ENCODE data around the gene HEXIM2. TPM values are rescaled to one million over a fixed set of nuclear protein-coding genes. Genes with fewer than 3 reads are reported as not detected.
"Not testable (repeated sequence)": the region's sequence is repeated elsewhere in the genome, so short reads cannot be mapped to it uniquely, and the experiment has no call there.

The HEXIM2 gene
- total RNA-seq, 1 experiment from 2014 or later = 16.6 TPM

- peak; percentile 84 for DNase-seq (ENCODE audit: low spot score)
- in situ Hi-C loops (cut with HindIII; ENCODE audit: low sequenced_read_pairs) = no loop called here
These were observed 36.1 kb downstream of the HEXIM2 start for GRCh38 chr17:45197555-45198334.

GRCh38 chr17:45200701-45201100, 39.0 kb downstream of the HEXIM2 start:
- no peak for DNase-seq (ENCODE audit: low spot score)
- in situ Hi-C loops (cut with HindIII; ENCODE audit: low sequenced_read_pairs) = no loop called here

- in situ Hi-C loops (cut with HindIII; ENCODE audit: low sequenced_read_pairs) = no loop called here
- no peak for DNase-seq (ENCODE audit: low spot score)
These were observed 39.8 kb downstream of the HEXIM2 start for GRCh38 chr17:45201457-45201856.

GRCh38 chr17:45201880-45202279, 40.2 kb downstream of the HEXIM2 start:
- DNase-seq (ENCODE audit: low spot score); in situ Hi-C loops (cut with HindIII; ENCODE audit: low sequenced_read_pairs): not testable (repeated sequence)

- in situ Hi-C loops (cut with HindIII; ENCODE audit: low sequenced_read_pairs) = no loop called here
- DNase-seq (ENCODE audit: low spot score) = peak; percentile 91
These were observed 57.4 kb downstream of the HEXIM2 start for GRCh38 chr17:45218895-45219661.

Other genes starting within 250 kb of the HEXIM2 start
- not detected in 2 replicates for gene GFAP, start 246.4 kb upstream of the HEXIM2 start, total RNA-seq (2014; rRNA removed; shearing (Covaris generic))
- gene KIF18B, start 214.1 kb upstream of the HEXIM2 start, total RNA-seq (2014; rRNA removed; shearing (Covaris generic)) = 22.6 and 24.4 TPM in 2 replicates
- 68.2 and 84.1 TPM in 2 replicates for gene C1QL1, start 193.6 kb upstream of the HEXIM2 start, total RNA-seq (2014; rRNA removed; shearing (Covaris generic))
- gene DCAKD, start 110.2 kb upstream of the HEXIM2 start, total RNA-seq (2014; rRNA removed; shearing (Covaris generic)) = 73.9 and 80.9 TPM in 2 replicates
- 117 and 153 TPM in 2 replicates for gene NMT1, start 100.6 kb upstream of the HEXIM2 start, total RNA-seq (2014; rRNA removed; shearing (Covaris generic))
- 29.2 and 86.2 TPM in 2 replicates for gene PLCD3, start 29.4 kb upstream of the HEXIM2 start, total RNA-seq (2014; rRNA removed; shearing (Covaris generic))
- 0.49 and 6.1 TPM in 2 replicates for gene ACBD4, start 26.2 kb upstream of the HEXIM2 start, total RNA-seq (2014; rRNA removed; shearing (Covaris generic))
- gene HEXIM1, start 13.4 kb upstream of the HEXIM2 start, total RNA-seq (2014; rRNA removed; shearing (Covaris generic)) = 24.1 and 26.3 TPM in 2 replicates
- 6.1 and 17.9 TPM in 2 replicates for gene FMNL1, start 60.0 kb downstream of the HEXIM2 start, total RNA-seq (2014; rRNA removed; shearing (Covaris generic))
- not detected in 2 replicates for gene SPATA32, start 100.2 kb downstream of the HEXIM2 start, total RNA-seq (2014; rRNA removed; shearing (Covaris generic))
- 17.5 and 17.8 TPM in 2 replicates for gene MAP3K14, start 155.1 kb downstream of the HEXIM2 start, total RNA-seq (2014; rRNA removed; shearing (Covaris generic))

All from G401 (cell line).